ENCODE results near the gene OR2AT4. TPM values are rescaled to one million over a fixed set of nuclear protein-coding genes. Genes with fewer than 3 reads are reported as not detected.
"Not testable (repeated sequence)": the region's sequence is repeated elsewhere in the genome, so short reads cannot be mapped to it uniquely, and the experiment has no call there.

OR2AT4 gene
- total RNA-seq, 4 donors from 2014 or later = 0.06 TPM; not detected in 3

- H3K9me3 ChIP-seq = peaks cover 0 to 20% (median 10%) of the 10 kb centered on the region in 4 donors
- no peak for DNase-seq (ENCODE audit: extremely low spot score)
- no peak overlapping the region for H3K27ac ChIP-seq (replicated peaks in 1 of 4)
- TF ChIP-seq POLR2AphosphoS5 (IDR thresholded peaks at IDR 0.05) = no peak
- TF ChIP-seq POLR2A (IDR thresholded peaks at IDR 0.05; ENCODE audit: low read depth) = no peak
- no peak for TF ChIP-seq EP300 (IDR thresholded peaks at IDR 0.05)
- TF ChIP-seq CTCF (IDR thresholded peaks at IDR 0.05) = no peak
- 64% methylated on average over 1 of the region's 1 CpG for WGBS
- H3K27me3 ChIP-seq = peaks cover 0 to 10% (median 0%) of the 10 kb centered on the region in 4 donors
- H3K4me1 ChIP-seq = no peaks in the 10 kb centered on the region
- H3K36me3 ChIP-seq = no peaks in the 10 kb centered on the region
- no peak overlapping the region for H3K4me3 ChIP-seq
- intact Hi-C loops (cut with DNase I) = no loop called here
Observed at GRCh38 chr11:75118577-75118976, 21.9 kb upstream of the OR2AT4 start.

- H3K27ac ChIP-seq (replicated peaks in 1 of 4) = no peak overlapping the region
- no peak for DNase-seq (ENCODE audit: extremely low spot score)
- no peak overlapping the region for H3K4me3 ChIP-seq
- peaks cover 0 to 20% (median 10%) of the 10 kb centered on the region in 4 donors for H3K9me3 ChIP-seq
- intact Hi-C loops (cut with DNase I) = no loop called here
- WGBS = 94% methylated on average over 2 of the region's 2 CpGs
- H3K27me3 ChIP-seq = peaks cover 0 to 6% (median 0%) of the 10 kb centered on the region in 4 donors
- no peaks in the 10 kb centered on the region for H3K4me1 ChIP-seq
- TF ChIP-seq POLR2A (IDR thresholded peaks at IDR 0.05; ENCODE audit: low read depth) = no peak
- no peak for TF ChIP-seq CTCF (IDR thresholded peaks at IDR 0.05)
- TF ChIP-seq EP300 (IDR thresholded peaks at IDR 0.05) = no peak
- no peak for TF ChIP-seq POLR2AphosphoS5 (IDR thresholded peaks at IDR 0.05)
- no peaks in the 10 kb centered on the region for H3K36me3 ChIP-seq
Observed at GRCh38 chr11:75114465-75114864, 17.8 kb upstream of the OR2AT4 start.

- no peak overlapping the region for H3K27ac ChIP-seq (replicated peaks in 1 of 4)
- H3K4me3 ChIP-seq = no peak overlapping the region
- no peaks in the 10 kb centered on the region for H3K36me3 ChIP-seq
- H3K27me3 ChIP-seq = no peaks in the 10 kb centered on the region
- no peak for TF ChIP-seq CTCF (IDR thresholded peaks at IDR 0.05)
- TF ChIP-seq EP300 (IDR thresholded peaks at IDR 0.05) = no peak
- no peaks in the 10 kb centered on the region for H3K4me1 ChIP-seq
- DNase-seq (ENCODE audit: extremely low spot score) = no peak
- intact Hi-C loops (cut with DNase I) = no loop called here
- H3K9me3 ChIP-seq = peaks cover 0 to 13% (median 9%) of the 10 kb centered on the region in 4 donors
- 27% methylated on average over 1 of the region's 1 CpG for WGBS
Observed at GRCh38 chr11:75113030-75113429, 16.4 kb upstream of the OR2AT4 start.

- H3K4me3 ChIP-seq = no peak overlapping the region
- no peaks in the 10 kb centered on the region for H3K36me3 ChIP-seq
- H3K27ac ChIP-seq (replicated peaks in 1 of 4) = no peak overlapping the region
- TF ChIP-seq POLR2AphosphoS5 (IDR thresholded peaks at IDR 0.05) = no peak
- TF ChIP-seq POLR2A (IDR thresholded peaks at IDR 0.05; ENCODE audit: low read depth) = no peak
- TF ChIP-seq CTCF (IDR thresholded peaks at IDR 0.05) = no peak
- no peak for TF ChIP-seq EP300 (IDR thresholded peaks at IDR 0.05)
- DNase-seq (ENCODE audit: extremely low spot score) = no peak
- H3K4me1 ChIP-seq = no peaks in the 10 kb centered on the region
- intact Hi-C loops (cut with DNase I) = no loop called here
- peaks cover 0 to 13% (median 9%) of the 10 kb centered on the region in 4 donors for H3K9me3 ChIP-seq
- no peaks in the 10 kb centered on the region for H3K27me3 ChIP-seq
- 87% methylated on average over 2 of the region's 2 CpGs for WGBS
Observed at GRCh38 chr11:75112200-75112599, 15.5 kb upstream of the OR2AT4 start.

GRCh38 chr11:75107187-75107586 lies 10.5 kb upstream of the OR2AT4 start:
- Histone ChIP-seq H3K4me3 (no peak overlapping the region), H3K36me3 (no peaks in the 10 kb centered on the region), H3K27ac (replicated peaks in 1 of 4) (no peak overlapping the region), H3K4me1 (no peaks in the 10 kb centered on the region), H3K27me3 (peaks cover 0 to 9% (median under 1%) of the 10 kb centered on the region in 4 donors), H3K9me3 (peaks cover 0 to 4% (median 0%) of the 10 kb centered on the region in 4 donors)
- TF ChIP-seq POLR2A (IDR thresholded peaks at IDR 0.05; ENCODE audit: low read depth) = no peak
- no peak for TF ChIP-seq EP300 (IDR thresholded peaks at IDR 0.05)
- TF ChIP-seq POLR2AphosphoS5 (IDR thresholded peaks at IDR 0.05) = no peak
- DNase-seq (ENCODE audit: extremely low spot score) = no peak
- intact Hi-C loops (cut with DNase I) = no loop called here
- WGBS = 60% methylated on average over 4 of the region's 4 CpGs

GRCh38 chr11:75105967-75106681 lies 9.4 kb upstream of the OR2AT4 start:
- 72% methylated on average over 2 of the region's 2 CpGs for WGBS
- H3K27me3 ChIP-seq; intact Hi-C loops (cut with DNase I): not testable (repeated sequence)

More at GRCh38 chr11:75105967-75106681, 9.4 kb upstream of the OR2AT4 start:
- H3K27ac ChIP-seq (replicated peaks in 1 of 4); DNase-seq (ENCODE audit: extremely low spot score); H3K4me1 ChIP-seq; H3K36me3 ChIP-seq; H3K4me3 ChIP-seq; H3K9me3 ChIP-seq: not testable (repeated sequence)

Data from esophagus muscularis mucosa (tissue), 4 donors.